Heart left ventricle (tissue), 16 donors: ENCODE results near the gene ISM1. TPM values are rescaled to one million over a fixed set of nuclear protein-coding genes. Genes with fewer than 3 reads are reported as not detected.
A peak's percentile ranks its signal among the peaks of the same experiment; 100 is the strongest.

Experiments used
- ATAC-seq, 4 donors: fragments of 200-7000 bp; cut with Tn5 transposase; one replicate each; pipeline ENCODE4 v1.9.1; 2020 to 2022; ENCODE audit warnings: moderate library complexity in 4 of 4, mild to moderate bottlenecking in 3 of 4, moderate number of reproducible peaks in 1 of 4
- DNase-seq, 5 donors: peaks; one replicate each; pipeline ENCODE4 v3.0.0-alpha.2; 2020
- H3K27ac ChIP-seq, 12 donors: fragments of 200-600 bp; sonication (generic) in 4 of 12; one replicate each; pipeline versions ENCODE4 v1.5.0 to v1.8.0; 2016 to 2022; ENCODE audit warnings: mild to moderate bottlenecking in 2 of 12
- H3K27me3 ChIP-seq, 9 donors: fragments of 200-600 bp; sonication (generic) in 2 of 9; one replicate each; pipeline versions ENCODE4 v1.5.1 to v1.8.0; 2016 to 2022; ENCODE audit warnings: mild to moderate bottlenecking in 3 of 9
- H3K36me3 ChIP-seq, 9 donors: fragments of 200-600 bp; sonication (generic) in 2 of 9; one replicate each; pipeline versions ENCODE4 v1.5.0 to v1.8.0; 2018 to 2022; ENCODE audit warnings: mild to moderate bottlenecking in 2 of 9
- H3K4me1 ChIP-seq, 12 donors: fragments of 200-600 bp; sonication (generic) in 4 of 12; one replicate each; pipeline versions ENCODE4 v1.5.0 to v1.8.0; 2016 to 2022; ENCODE audit warnings: mild to moderate bottlenecking in 3 of 12
- H3K4me3 ChIP-seq, 12 donors: fragments of 200-600 bp; sonication (generic) in 4 of 12; one replicate each; pipeline versions ENCODE4 v1.5.0 to v1.8.0; 2017 to 2022; ENCODE audit warnings: mild to moderate bottlenecking in 9 of 12, moderate library complexity in 4 of 12
- H3K9me3 ChIP-seq, 12 donors: fragments of 200-600 bp; sonication (generic) in 4 of 12; one replicate each; pipeline versions ENCODE4 v1.5.0 to v1.8.0; 2016 to 2022; ENCODE audit warnings: mild to moderate bottlenecking in 1 of 12
- CTCF ChIP-seq, 12 donors: fragments of 200-600 bp; sonication (generic) in 4 of 12; IDR thresholded peaks; one replicate each; pipeline versions ENCODE4 v1.5.0 to v1.8.0; 2018 to 2022; ENCODE audit warnings: antibody characterized with exemption in 12 of 12, mild to moderate bottlenecking in 5 of 12
- POLR2A ChIP-seq, 2 donors: fragments of 450-650 bp; IDR thresholded peaks; one replicate each; pipeline ENCODE4 v1.6.1; 2017; ENCODE audit warnings: antibody characterized with exemption in 2 of 2, mild to moderate bottlenecking in 2 of 2, moderate library complexity in 2 of 2
- WGBS, 4 donors: extraction: QIAGEN DNeasy Blood & Tissue Kit in 2 of 4; methylation state at CpG; one replicate each; pipeline versions ENCODE4 v1.1.5 to v1.1.7; 2013 to 2018; 5-methylcytosine and 5-hydroxymethylcytosine counted together
- intact Hi-C, 10 donors: fragments of 100-400 bp; cut with DNase I; formaldehyde crosslinking; loops; one replicate each; pipeline versions ENCODE4 v1.11.1 to v1.14.2; 2022
- long read RNA-seq, 3 donors: library from polyadenylated mRNA; unstranded; transcript quantifications; one replicate each; pipeline ENCODE4 v2.0.0, GENCODE V29; 2020 to 2021
- polyA plus RNA-seq, 2 donors: library from polyadenylated mRNA; stranded (reverse); fragments of 200-250 nt; gene quantifications; one replicate each; pipeline ENCODE4 v1.2.3, GENCODE V29; 2013
- total RNA-seq, 9 donors: library from RNA; depleted of rRNA in 2 of 9; stranded (reverse); fragments of >200 nt in 2 of 9; fragmentation: NEBNext Ultra II Directional in 3 of 9; extraction: Animal tissue kit (Norgen Biotek cat#: 25700) in 3 of 9; gene quantifications; one replicate each; pipeline versions ENCODE4 v1.1.0 to v1.2.4, GENCODE V29; 2016 to 2023
- donor health status: ischemic (EF 13 %, LVEDD 7.1; RV severe dilation, severe dysfunction).
- donor health status: healthy with polysubstance abuse.
- donor health status: DM: no; HTN: yes; CAD: no.
- donor health status: DM: no; HTN: no; CAD: no.
- donor health status: ischemic (EF 25% LVEDD 6.9; RV normal size, moderate dysfunction).
- donor health status: ischemic (EF 25% LVEDD 5.7; RV mildly dilated, moderate dysfunction).
- donor health status: healthy.
- donor health status: DM: yes; HTN: yes; CAD: no.
- donor health status: ischemic (EF 35%, LVEDD 5.7; RV mildly dilated, moderate dysfunction).
- donor health status: nonischemic (EF 11% LVEDD 7.7; RV severe dilation, severe dysfunction).
- donor health status: DM: yes; HTN: yes; CAD: no.
- donor health status: PGD.
- donor health status: ischemic (EF 29% LVEDD 5.4; RV normal size, mild dysfunction).
- donor health status: nonischemic (EF 23%, LVEDD 6.1; RV moderate dilation, normal function).

The ISM1 gene
- 1 to 10 TPM in 7 of 9 donors, under 1 TPM in 2; 0.46 to 2.9 (median 1.7) TPM for total RNA-seq
- under 1 TPM; 0.58 to 0.80 TPM for polyA plus RNA-seq
- long read RNA-seq, donor 1, partial matches to known transcripts = 2 of 3 reads
- long read RNA-seq, donor 1, other reads (novel, unspliced or antisense) = 0 of 3 reads
- long read RNA-seq, donor 2, partial matches to known transcripts = 0 of 2 reads
- long read RNA-seq, donor 2, other reads (novel, unspliced or antisense) = 2 of 2 reads
- long read RNA-seq, donor 3, partial matches to known transcripts = 0 of 1 reads
- long read RNA-seq, donor 3, other reads (novel, unspliced or antisense) = 0 of 1 reads

- H3K4me3 ChIP-seq = peak within 1 kb of the TSS; percentile 35 to 67 (median 58)
- WGBS, 4 donors = 0% methylated on average over 23 to 37 of the region's 39 CpGs
- H3K27ac ChIP-seq = peak within 1 kb of the TSS in 8 of 12 donors; percentile 5 to 61 (median 38)
- H3K4me1 ChIP-seq = peaks cover 0 to 28% (median 11%) of the 10 kb centered on the region in 12 donors
- ATAC-seq (peak in 3 of 4 donors; percentile 20 to 41 (median 29)), DNase-seq (peak in 2 of 5 donors; percentile 28 to 54)
- TF ChIP-seq CTCF (IDR thresholded peaks at IDR 0.05) (no peak), POLR2A (IDR thresholded peaks at IDR 0.05) (no peak)
- no peaks in the 10 kb centered on the region for H3K9me3 ChIP-seq
- H3K27me3 ChIP-seq = peaks cover 8 to 62% (median 41%) of the 10 kb centered on the region in 9 donors
- intact Hi-C loops = loop anchor here in 3 of 10 donors (5.0 kb wide), 2 partner anchors 41 to 51 kb away; no protein-coding TSS in a partner anchor
- H3K36me3 ChIP-seq = no peaks in the 10 kb centered on the region
These were observed at the start of gene ISM1 for GRCh38 chr20:13220904-13221297. ISM1 (plus strand) TSS chr20:13221274; CDS start chr20:13221777, 503 bp downstream.

- ATAC-seq (no peak), DNase-seq (no peak)
- TF ChIP-seq CTCF (IDR thresholded peaks at IDR 0.05) (no peak), POLR2A (IDR thresholded peaks at IDR 0.05) (no peak)
- no peaks in the 10 kb centered on the region for H3K36me3 ChIP-seq
- H3K4me1 ChIP-seq = no peaks in the 10 kb centered on the region
- no peak overlapping the region for H3K27ac ChIP-seq
- H3K27me3 ChIP-seq = no peaks in the 10 kb centered on the region
- intact Hi-C loops = no loop called here
- H3K9me3 ChIP-seq = peaks cover 0 to 21% (median 0%) of the 10 kb centered on the region in 12 donors
- no peak overlapping the region for H3K4me3 ChIP-seq
- 83 to 97% (median 87%) methylated on average over 2 of the region's 2 CpGs for WGBS, 4 donors
These were observed 47.9 kb upstream of the ISM1 start for GRCh38 chr20:13173201-13173600.

- no peaks in the 10 kb centered on the region for H3K36me3 ChIP-seq
- no peaks in the 10 kb centered on the region for H3K27me3 ChIP-seq
- intact Hi-C loops = no loop called here
- TF ChIP-seq CTCF (IDR thresholded peaks at IDR 0.05) (no peak), POLR2A (IDR thresholded peaks at IDR 0.05) (no peak)
- WGBS, 4 donors = 85 to 93% (median 88%) methylated on average over 9 of the region's 9 CpGs
- H3K9me3 ChIP-seq = peaks cover 0 to 25% (median 0%) of the 10 kb centered on the region in 12 donors
- H3K27ac ChIP-seq = no peak overlapping the region
- no peak for ATAC-seq
- no peak overlapping the region for H3K4me3 ChIP-seq
- no peak for DNase-seq
- no peaks in the 10 kb centered on the region for H3K4me1 ChIP-seq
These were observed 46.7 kb upstream of the ISM1 start for GRCh38 chr20:13174402-13174801.

- DNase-seq (no peak), ATAC-seq (no peak)
- TF ChIP-seq POLR2A (IDR thresholded peaks at IDR 0.05) (no peak), CTCF (IDR thresholded peaks at IDR 0.05) (no peak)
- Histone ChIP-seq H3K4me3 (no peak overlapping the region), H3K4me1 (no peaks in the 10 kb centered on the region), H3K9me3 (peaks cover 0 to 24% (median under 1%) of the 10 kb centered on the region in 12 donors), H3K36me3 (no peaks in the 10 kb centered on the region), H3K27me3 (no peaks in the 10 kb centered on the region), H3K27ac (no peak overlapping the region)
- 64 to 73% (median 72%) methylated on average over 7 of the region's 7 CpGs for WGBS, 4 donors
- intact Hi-C loops = no loop called here
These were observed 39.8 kb upstream of the ISM1 start for GRCh38 chr20:13180986-13181889.
